ENCODE results near the gene POU6F2. TPM values are rescaled to one million over a fixed set of nuclear protein-coding genes. Genes with fewer than 3 reads are reported as not detected.

The POU6F2 gene
- total RNA-seq, 6 donors from 2014 or later, result under 0.01 to 1.4 (median 0.24) TPM; not detected in 2

DNA sequence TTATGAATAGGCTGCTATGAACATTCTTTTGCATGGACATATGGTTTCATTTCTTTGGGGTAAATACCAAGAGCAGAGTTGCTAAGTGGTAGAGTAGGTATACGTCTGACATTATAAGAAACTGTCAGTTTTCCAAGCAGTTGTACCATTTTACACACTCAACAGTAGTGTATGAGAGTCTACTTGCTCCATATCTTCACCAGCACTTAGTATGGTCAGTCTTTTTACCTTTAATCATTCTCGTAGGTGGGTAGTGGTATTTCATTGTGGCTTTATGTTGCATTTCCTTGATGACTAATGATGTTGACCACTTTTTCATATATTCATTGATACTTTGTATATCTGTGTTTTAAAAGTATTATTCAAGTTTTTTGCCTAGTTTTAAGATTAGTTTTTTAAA lies 45.1 kb downstream of the POU6F2 start:
- no peaks in the 10 kb centered on the region for H3K36me3 ChIP-seq
- ATAC-seq (ENCODE audit: low FRiP score in 2 of 2) (no peak), DNase-seq (no peak)
- H3K9me3 ChIP-seq, result no peaks in the 10 kb centered on the region
- no peak overlapping the region for H3K4me3 ChIP-seq
- H3K4me1 ChIP-seq, result peaks cover 0 to 4% (median 0%) of the 10 kb centered on the region in 4 donors
- no peak overlapping the region for H3K27ac ChIP-seq
- no peak for TF ChIP-seq POLR2AphosphoS5 (IDR thresholded peaks at IDR 0.05)
- TF ChIP-seq EP300 (IDR thresholded peaks at IDR 0.05), result no peak
- no peak for TF ChIP-seq CTCF (IDR thresholded peaks at IDR 0.05)
- TF ChIP-seq POLR2A (IDR thresholded peaks at IDR 0.05), result no peak
- no peaks in the 10 kb centered on the region for H3K27me3 ChIP-seq
- WGBS, 2 donors, result 94 to 97% methylated on average over 2 of the region's 2 CpGs

GRCh38 chr7:39027491-39027890 lies 49.8 kb downstream of the POU6F2 start:
- TF ChIP-seq POLR2A (IDR thresholded peaks at IDR 0.05) (no peak), POLR2AphosphoS5 (IDR thresholded peaks at IDR 0.05) (no peak), CTCF (IDR thresholded peaks at IDR 0.05) (no peak), EP300 (IDR thresholded peaks at IDR 0.05) (no peak)
- peaks cover 0 to 4% (median 0%) of the 10 kb centered on the region in 4 donors for H3K4me1 ChIP-seq
- no peak for DNase-seq
- no peak overlapping the region for H3K4me3 ChIP-seq
- 28 to 33% methylated on average over 4 of the region's 4 CpGs for WGBS, 2 donors
- no peaks in the 10 kb centered on the region for H3K9me3 ChIP-seq
- H3K27ac ChIP-seq, result no peak overlapping the region
- ATAC-seq (ENCODE audit: low FRiP score in 2 of 2), result no peak
- no peaks in the 10 kb centered on the region for H3K27me3 ChIP-seq
- H3K36me3 ChIP-seq, result no peaks in the 10 kb centered on the region

- Histone ChIP-seq H3K4me3 (no peak overlapping the region), H3K36me3 (no peaks in the 10 kb centered on the region), H3K4me1 (no peaks in the 10 kb centered on the region), H3K9me3 (no peaks in the 10 kb centered on the region), H3K27ac (no peak overlapping the region), H3K27me3 (no peaks in the 10 kb centered on the region)
- 77% methylated on average over 13 of the region's 13 CpGs for WGBS, 2 donors
- ATAC-seq (ENCODE audit: low FRiP score in 2 of 2), result no peak
- DNase-seq, result no peak
- TF ChIP-seq POLR2AphosphoS5 (IDR thresholded peaks at IDR 0.05), result no peak
- no peak for TF ChIP-seq CTCF (IDR thresholded peaks at IDR 0.05)
- TF ChIP-seq EP300 (IDR thresholded peaks at IDR 0.05), result no peak
- no peak for TF ChIP-seq POLR2A (IDR thresholded peaks at IDR 0.05)
These were observed 56.3 kb downstream of the POU6F2 start for GRCh38 chr7:39033885-39034624.

GRCh38 chr7:39035156-39035555 lies 57.4 kb downstream of the POU6F2 start:
- Histone ChIP-seq H3K27me3 (no peaks in the 10 kb centered on the region), H3K9me3 (no peaks in the 10 kb centered on the region), H3K36me3 (no peaks in the 10 kb centered on the region), H3K27ac (no peak overlapping the region), H3K4me3 (no peak overlapping the region), H3K4me1 (no peaks in the 10 kb centered on the region)
- 61 to 62% methylated on average over 4 of the region's 4 CpGs for WGBS, 2 donors
- ATAC-seq (ENCODE audit: low FRiP score in 2 of 2), result no peak
- DNase-seq, result no peak
- no peak for TF ChIP-seq POLR2AphosphoS5 (IDR thresholded peaks at IDR 0.05)
- no peak for TF ChIP-seq POLR2A (IDR thresholded peaks at IDR 0.05)
- no peak for TF ChIP-seq CTCF (IDR thresholded peaks at IDR 0.05)
- TF ChIP-seq EP300 (IDR thresholded peaks at IDR 0.05), result no peak

DNA sequence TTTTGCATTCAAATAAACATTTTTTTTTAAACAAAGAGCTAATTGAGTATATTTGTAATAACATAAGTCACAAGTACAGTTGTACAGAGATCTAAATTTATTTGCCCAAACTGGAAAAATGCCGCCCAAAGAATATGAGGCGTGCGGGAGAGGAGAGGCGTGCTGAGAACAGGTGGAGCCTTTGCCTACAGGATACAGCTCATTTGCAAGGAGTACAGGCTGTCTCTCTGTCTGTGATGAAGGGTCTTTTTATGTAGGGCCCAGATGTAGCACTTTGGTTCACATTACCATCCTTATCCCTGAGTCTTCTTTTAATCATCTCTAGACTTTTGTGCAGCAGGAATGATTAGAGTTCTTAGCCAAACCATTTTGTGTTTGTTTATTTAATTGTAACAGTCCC lies 58.2 kb downstream of the POU6F2 start:
- H3K9me3 ChIP-seq, result no peaks in the 10 kb centered on the region
- H3K27ac ChIP-seq, result no peak overlapping the region
- TF ChIP-seq POLR2A (IDR thresholded peaks at IDR 0.05), result no peak
- no peak for TF ChIP-seq CTCF (IDR thresholded peaks at IDR 0.05)
- TF ChIP-seq EP300 (IDR thresholded peaks at IDR 0.05), result no peak
- no peak for TF ChIP-seq POLR2AphosphoS5 (IDR thresholded peaks at IDR 0.05)
- H3K36me3 ChIP-seq, result no peaks in the 10 kb centered on the region
- H3K4me3 ChIP-seq, result no peak overlapping the region
- H3K4me1 ChIP-seq, result no peaks in the 10 kb centered on the region
- no peaks in the 10 kb centered on the region for H3K27me3 ChIP-seq
- ATAC-seq (ENCODE audit: low FRiP score in 2 of 2) (no peak), DNase-seq (no peak)
- 69 to 80% methylated on average over 4 of the region's 4 CpGs for WGBS, 2 donors

Measured in upper lobe of left lung (tissue), 6 donors.